ENCODE data around the gene R3HDML. TPM values are rescaled to one million over a fixed set of nuclear protein-coding genes. Genes with fewer than 3 reads are reported as not detected.

The R3HDML gene
- total and polyA plus RNA-seq, 2 of the 13 experiments (the other 11 are each of a cell fraction or from before 2014, with no cell fraction given) = not detected

- TF ChIP-seq CTCF (CRISPR knock-in tag; IDR thresholded peaks at IDR 0.05) (peak; percentile 28; the same call in 1 of the 2 replicates), EP300 (IDR thresholded peaks at IDR 0.05; ENCODE audit: low read depth in 2 of 2, low read length in 2 of 2) (peak in 1 of 2 experiments; percentile 64; a peak in 1 of 4 replicates), EP300 (CRISPR knock-in tag; IDR thresholded peaks at IDR 0.05; ENCODE audit: borderline replicate concordance) (0 out of 2 replicates have a peak, but pooled peaks have one; percentile 52), NCOA1 (CRISPR knock-in tag; IDR thresholded peaks at IDR 0.05) (no peak), ZSCAN12 (CRISPR knock-in tag; IDR thresholded peaks at IDR 0.05) (no peak), SMAD1 (CRISPR knock-in tag; IDR thresholded peaks at IDR 0.05; ENCODE audit: borderline replicate concordance, low read depth) (0 out of 2 replicates have a peak, but pooled peaks have one; percentile 50), ZNF772 (CRISPR knock-in tag; IDR thresholded peaks at IDR 0.05) (peak; percentile 63; the same call in 1 of the 2 replicates), ZBTB37 (CRISPR knock-in tag; IDR thresholded peaks at IDR 0.05) (0 out of 2 replicates have a peak, but pooled peaks have one; percentile 64), TIGD3 (CRISPR knock-in tag; IDR thresholded peaks at IDR 0.05; ENCODE audit: borderline replicate concordance) (0 out of 2 replicates have a peak, but pooled peaks have one; percentile 3), WIZ (CRISPR knock-in tag; IDR thresholded peaks at IDR 0.05) (no peak), ZNF670 (CRISPR knock-in tag; IDR thresholded peaks at IDR 0.05; ENCODE audit: borderline replicate concordance) (0 out of 2 replicates have a peak, but pooled peaks have one; percentile 42), AGO2 (optimal IDR thresholded peaks at IDR 0.05; ENCODE audit: low read depth, low read length) (peak; percentile 47), ZNF414 (CRISPR knock-in tag; IDR thresholded peaks at IDR 0.05) (peak; percentile 16; the same call in 1 of the 2 replicates), HMG20A (CRISPR knock-in tag; IDR thresholded peaks at IDR 0.05; ENCODE audit: borderline replicate concordance) (0 out of 2 replicates have a peak, but pooled peaks have one; percentile 20), ZNF713 (CRISPR knock-in tag; IDR thresholded peaks at IDR 0.05) (peak; percentile 80; the same call in 1 of the 2 replicates), ZNF44 (CRISPR knock-in tag; IDR thresholded peaks at IDR 0.05) (peak; percentile 16), HOXA3 (CRISPR knock-in tag; IDR thresholded peaks at IDR 0.05) (0 out of 2 replicates have a peak, but pooled peaks have one; percentile 6), ZNF597 (CRISPR knock-in tag; IDR thresholded peaks at IDR 0.05) (peak; percentile 37; the same call in 1 of the 2 replicates), MIER3 (CRISPR knock-in tag; IDR thresholded peaks at IDR 0.05; ENCODE audit: borderline replicate concordance) (no peak)
Measured at GRCh38 chr20:44395461-44396340, 58.9 kb downstream of the R3HDML start (continued).

Data from HepG2 (cell line).